ENCODE data around the gene HIF1AN.

HIF1AN gene

GRCh38 chr10:100575585-100576281, 40.0 kb downstream of the HIF1AN start:
- TF ChIP-seq CTCF (IDR thresholded peaks at IDR 0.05; ENCODE audit: control insufficient read depth, insufficient read depth, low read depth, low read length, missing control alignments) = no peak
- no peak for DNase-seq (ENCODE audit: low read depth)
- H3K4me3 ChIP-seq (ENCODE audit: control insufficient read depth, low read depth, low read length) = no peak overlapping the region

GRCh38 chr10:100576282-100576635, 40.5 kb downstream of the HIF1AN start:
- TF ChIP-seq CTCF (IDR thresholded peaks at IDR 0.05; ENCODE audit: control insufficient read depth, insufficient read depth, low read depth, low read length, missing control alignments) = no peak
- no peak for DNase-seq (ENCODE audit: low read depth)
- no peak overlapping the region for H3K4me3 ChIP-seq (ENCODE audit: control insufficient read depth, low read depth, low read length)

DNA sequence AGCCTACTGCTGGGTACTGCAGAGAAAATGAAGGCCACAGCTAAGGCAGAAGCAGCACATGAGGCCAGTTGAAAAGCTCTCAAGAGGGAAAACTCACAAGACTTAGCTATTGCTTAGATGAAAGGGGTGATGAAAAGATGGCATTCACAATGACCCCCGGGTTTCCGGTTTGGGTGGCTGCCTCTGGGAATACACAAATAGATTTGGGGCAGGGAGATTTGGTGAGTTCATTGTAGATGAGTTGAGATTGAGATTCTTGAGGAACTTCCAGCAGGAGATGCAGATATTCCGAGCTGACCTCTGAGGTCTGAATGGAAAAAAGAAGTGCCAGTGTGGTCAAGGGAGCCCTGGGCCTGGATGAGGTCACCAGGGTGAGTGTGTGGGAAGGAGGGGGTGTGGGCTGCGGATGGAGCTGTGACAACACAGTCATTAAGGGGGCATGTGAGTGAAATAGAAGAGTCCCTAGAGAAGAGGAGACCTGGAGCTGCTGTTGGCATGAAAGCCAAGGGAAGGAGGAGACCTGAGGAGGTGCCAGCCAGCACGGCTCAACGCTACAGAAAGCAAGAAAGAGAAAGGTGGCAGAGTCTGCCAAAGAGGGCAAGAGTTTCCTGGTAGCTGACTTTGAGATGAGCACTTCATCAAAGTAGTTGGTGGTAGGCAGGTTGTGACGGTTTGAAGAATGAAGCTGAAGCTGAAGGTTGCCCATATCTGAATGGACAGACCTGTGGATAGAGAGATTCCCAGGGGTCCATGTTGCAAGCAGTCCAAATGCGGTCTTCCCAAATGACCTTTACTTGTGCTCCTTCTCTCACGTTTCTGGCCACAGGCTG, 43.7 kb downstream of the HIF1AN start:
- no peak for TF ChIP-seq CTCF (IDR thresholded peaks at IDR 0.05; ENCODE audit: control insufficient read depth, insufficient read depth, low read depth, low read length, missing control alignments)
- H3K4me3 ChIP-seq (ENCODE audit: control insufficient read depth, low read depth, low read length) = no peak overlapping the region
- DNase-seq (ENCODE audit: low read depth) = no peak

DNA sequence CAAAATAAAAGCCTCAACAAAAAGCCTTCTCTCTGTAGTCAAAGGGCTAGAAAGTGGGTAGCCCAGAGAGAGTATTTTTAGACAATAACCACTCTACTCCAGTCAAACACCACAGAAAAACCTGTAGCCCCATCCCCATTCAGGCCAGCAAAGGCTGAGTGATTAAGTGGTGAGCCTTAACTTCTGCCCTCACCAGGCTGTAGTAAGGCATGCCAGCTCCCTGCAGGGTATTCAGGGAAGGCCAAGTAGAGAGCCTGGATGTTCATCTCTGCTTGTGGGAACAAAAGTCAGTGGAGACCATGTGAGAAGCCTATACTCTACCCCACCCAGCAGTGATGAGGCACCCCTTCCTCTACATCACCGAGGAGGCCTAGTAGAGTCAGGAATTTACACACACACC, 51.2 kb downstream of the HIF1AN start:
- DNase-seq (ENCODE audit: low read depth) = no peak
- TF ChIP-seq CTCF (IDR thresholded peaks at IDR 0.05; ENCODE audit: control insufficient read depth, insufficient read depth, low read depth, low read length, missing control alignments) = no peak
- no peak overlapping the region for H3K4me3 ChIP-seq (ENCODE audit: control insufficient read depth, low read depth, low read length)

DNA sequence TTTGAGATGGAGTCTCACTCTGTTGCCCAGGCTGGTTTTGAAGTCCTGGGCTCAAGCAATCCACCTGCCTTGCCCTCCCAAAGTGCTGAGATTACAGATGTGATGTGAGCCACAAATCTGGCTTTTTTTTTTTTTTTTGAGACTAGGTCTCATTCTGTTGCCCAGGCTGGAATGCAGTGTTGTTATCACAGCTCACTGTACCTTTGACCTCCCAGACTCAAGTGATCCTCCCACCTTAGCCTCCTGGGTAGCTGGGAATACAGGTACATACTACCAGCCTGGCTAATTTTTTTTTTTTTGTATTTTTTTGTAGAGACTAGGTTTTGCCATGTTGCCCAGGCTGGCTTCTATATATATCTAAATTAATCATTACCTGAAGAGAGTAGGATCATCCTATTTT, 62.4 kb downstream of the HIF1AN start:
- DNase-seq (ENCODE audit: low read depth) = no peak
- no peak for TF ChIP-seq CTCF (IDR thresholded peaks at IDR 0.05; ENCODE audit: control insufficient read depth, insufficient read depth, low read depth, low read length, missing control alignments)
- no peak overlapping the region for H3K4me3 ChIP-seq (ENCODE audit: control insufficient read depth, low read depth, low read length)

DNA sequence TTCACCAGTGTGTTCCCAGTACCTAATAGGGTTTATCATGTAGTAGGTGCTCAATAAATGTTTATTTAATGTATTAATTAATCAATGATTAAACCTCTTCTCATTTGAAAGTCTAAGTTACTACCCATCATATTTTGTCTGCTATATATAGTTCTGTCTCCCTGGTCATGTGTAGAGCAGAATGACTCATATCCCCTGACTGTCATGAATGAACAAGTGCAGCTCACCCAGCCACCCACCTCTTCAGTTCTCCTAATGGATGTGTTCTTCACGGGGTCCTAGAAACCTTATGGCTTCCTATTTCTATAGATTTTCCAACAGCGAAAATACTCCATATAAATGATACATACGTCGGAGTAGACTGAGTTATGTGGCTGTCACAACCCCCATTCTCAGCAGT, 64.5 kb downstream of the HIF1AN start:
- no peak for DNase-seq (ENCODE audit: low read depth)
- H3K4me3 ChIP-seq (ENCODE audit: control insufficient read depth, low read depth, low read length) = no peak overlapping the region
- TF ChIP-seq CTCF (IDR thresholded peaks at IDR 0.05; ENCODE audit: control insufficient read depth, insufficient read depth, low read depth, low read length, missing control alignments) = no peak
